Type B pancreatic cell (in vitro differentiated cells): ENCODE data around the gene ZNF672. TPM values are rescaled to one million over a fixed set of nuclear protein-coding genes. Genes with fewer than 3 reads are reported as not detected.
A peak's percentile ranks its signal among the peaks of the same experiment; 100 is the strongest.
"Not testable (repeated sequence)": the region's sequence is repeated elsewhere in the genome, so short reads cannot be mapped to it uniquely, and the experiment has no call there.

ENCODE experiments used
- DNase-seq: peaks from one replicate; pipeline ENCODE4 v3.0.0; 2021; ENCODE audit warnings: mixed read lengths; ENCODE audit not compliant: unreplicated experiment; ENCODE audit errors: extremely low spot score
- H3K27ac Mint-ChIP-seq: 2 replicates; pipeline ENCODE4 v1.8.0; 2021; ENCODE audit warnings: mild to moderate bottlenecking, mixed read lengths
- H3K27me3 Mint-ChIP-seq: 2 replicates; pipeline ENCODE4 v1.8.0; 2021; ENCODE audit warnings: mixed read lengths
- H3K36me3 Mint-ChIP-seq: 2 replicates; pipeline ENCODE4 v1.8.0; 2021; ENCODE audit warnings: mixed read lengths
- H3K4me1 Mint-ChIP-seq: one replicate; pipeline ENCODE4 v1.8.0; 2021; ENCODE audit warnings: mixed read lengths; ENCODE audit not compliant: unreplicated experiment
- H3K4me3 Mint-ChIP-seq: 2 replicates; pipeline ENCODE4 v1.8.0; 2021; ENCODE audit warnings: mild to moderate bottlenecking, mixed read lengths
- H3K9me3 Mint-ChIP-seq: 2 replicates; pipeline ENCODE4 v1.8.0; 2021; ENCODE audit warnings: mixed read lengths
- total RNA-seq: library from RNA; stranded (reverse); gene quantifications from 2 replicates; pipeline ENCODE4 v1.2.1, GENCODE V29; 2021; ENCODE audit warnings: low replicate concordance
- TF ChIP-seq, protein P1 (sequence below): fragments of 200-600 bp; sonication (generic); conservative IDR thresholded peaks from 2 replicates; pipeline ENCODE4 v1.5.0; 2021; ENCODE audit warnings: antibody characterized with exemption, mild to moderate bottlenecking

Gene ZNF672
- total RNA-seq, 1 donor from 2014 or later = 33.0 TPM

GRCh38 chr1:248828845-248829244, 9.2 kb upstream of the ZNF672 start:
- no peak for DNase-seq
- H3K4me3 Mint-ChIP-seq = peak overlapping the region; percentile 23
- peaks cover 20% of the 10 kb centered on the region for H3K4me1 Mint-ChIP-seq
- TF ChIP-seq, protein P1, sequence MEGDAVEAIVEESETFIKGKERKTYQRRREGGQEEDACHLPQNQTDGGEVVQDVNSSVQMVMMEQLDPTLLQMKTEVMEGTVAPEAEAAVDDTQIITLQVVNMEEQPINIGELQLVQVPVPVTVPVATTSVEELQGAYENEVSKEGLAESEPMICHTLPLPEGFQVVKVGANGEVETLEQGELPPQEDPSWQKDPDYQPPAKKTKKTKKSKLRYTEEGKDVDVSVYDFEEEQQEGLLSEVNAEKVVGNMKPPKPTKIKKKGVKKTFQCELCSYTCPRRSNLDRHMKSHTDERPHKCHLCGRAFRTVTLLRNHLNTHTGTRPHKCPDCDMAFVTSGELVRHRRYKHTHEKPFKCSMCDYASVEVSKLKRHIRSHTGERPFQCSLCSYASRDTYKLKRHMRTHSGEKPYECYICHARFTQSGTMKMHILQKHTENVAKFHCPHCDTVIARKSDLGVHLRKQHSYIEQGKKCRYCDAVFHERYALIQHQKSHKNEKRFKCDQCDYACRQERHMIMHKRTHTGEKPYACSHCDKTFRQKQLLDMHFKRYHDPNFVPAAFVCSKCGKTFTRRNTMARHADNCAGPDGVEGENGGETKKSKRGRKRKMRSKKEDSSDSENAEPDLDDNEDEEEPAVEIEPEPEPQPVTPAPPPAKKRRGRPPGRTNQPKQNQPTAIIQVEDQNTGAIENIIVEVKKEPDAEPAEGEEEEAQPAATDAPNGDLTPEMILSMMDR = no peak
- H3K36me3 Mint-ChIP-seq = peaks cover 7% of the 10 kb centered on the region
- H3K27me3 Mint-ChIP-seq = peaks cover 12% of the 10 kb centered on the region
- H3K27ac Mint-ChIP-seq = no peak overlapping the region
- H3K9me3 Mint-ChIP-seq = no peaks in the 10 kb centered on the region

DNA sequence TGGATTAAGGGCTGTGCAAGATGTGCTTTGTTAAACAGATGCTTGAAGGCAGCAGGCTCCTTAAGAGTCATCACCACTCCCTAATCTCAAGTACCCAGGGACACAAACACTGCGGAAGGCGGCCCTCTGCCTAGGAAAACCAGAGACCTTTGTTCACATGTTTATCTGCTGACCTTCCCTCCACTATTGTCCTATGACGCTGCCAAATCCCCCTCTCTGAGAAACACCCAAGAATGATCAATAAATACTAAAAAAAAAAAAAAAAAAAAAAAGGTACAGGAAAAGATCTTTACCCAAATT, 7.4 kb upstream of the ZNF672 start:
- not testable (repeated sequence) for H3K4me3 Mint-ChIP-seq, H3K9me3 Mint-ChIP-seq, DNase-seq, H3K36me3 Mint-ChIP-seq, H3K27ac Mint-ChIP-seq, H3K4me1 Mint-ChIP-seq
- peaks cover 13% of the 10 kb centered on the region for H3K27me3 Mint-ChIP-seq

- no peaks in the 10 kb centered on the region for H3K9me3 Mint-ChIP-seq
- H3K4me1 Mint-ChIP-seq = peaks cover 6% of the 10 kb centered on the region
- DNase-seq = no peak
- no peak overlapping the region for H3K27ac Mint-ChIP-seq
- H3K4me3 Mint-ChIP-seq = no peak overlapping the region
- TF ChIP-seq, protein P1 = no peak
- H3K27me3 Mint-ChIP-seq = peaks cover 13% of the 10 kb centered on the region
- no peaks in the 10 kb centered on the region for H3K36me3 Mint-ChIP-seq
Observed at GRCh38 chr1:248831842-248832241, 6.2 kb upstream of the ZNF672 start.

GRCh38 chr1:248834343-248834940, 3.6 kb upstream of the ZNF672 start:
- Mint-ChIP-seq H3K27ac (no peak overlapping the region), H3K27me3 (peaks cover 13% of the 10 kb centered on the region), H3K4me3 (no peak overlapping the region), H3K4me1 (peaks cover 3% of the 10 kb centered on the region), H3K9me3 (no peaks in the 10 kb centered on the region), H3K36me3 (no peaks in the 10 kb centered on the region)
- no peak for DNase-seq
- TF ChIP-seq, protein P1 = no peak

- no peak overlapping the region for H3K27ac Mint-ChIP-seq
- no peak overlapping the region for H3K4me3 Mint-ChIP-seq
- H3K27me3 Mint-ChIP-seq = peaks cover 7% of the 10 kb centered on the region
- TF ChIP-seq, protein P1 = no peak
- H3K9me3 Mint-ChIP-seq = no peaks in the 10 kb centered on the region
- no peak for DNase-seq
- no peaks in the 10 kb centered on the region for H3K36me3 Mint-ChIP-seq
- H3K4me1 Mint-ChIP-seq = peaks cover 20% of the 10 kb centered on the region
Observed at GRCh38 chr1:248837045-248837780, 811 bp upstream of the ZNF672 start.

DNA sequence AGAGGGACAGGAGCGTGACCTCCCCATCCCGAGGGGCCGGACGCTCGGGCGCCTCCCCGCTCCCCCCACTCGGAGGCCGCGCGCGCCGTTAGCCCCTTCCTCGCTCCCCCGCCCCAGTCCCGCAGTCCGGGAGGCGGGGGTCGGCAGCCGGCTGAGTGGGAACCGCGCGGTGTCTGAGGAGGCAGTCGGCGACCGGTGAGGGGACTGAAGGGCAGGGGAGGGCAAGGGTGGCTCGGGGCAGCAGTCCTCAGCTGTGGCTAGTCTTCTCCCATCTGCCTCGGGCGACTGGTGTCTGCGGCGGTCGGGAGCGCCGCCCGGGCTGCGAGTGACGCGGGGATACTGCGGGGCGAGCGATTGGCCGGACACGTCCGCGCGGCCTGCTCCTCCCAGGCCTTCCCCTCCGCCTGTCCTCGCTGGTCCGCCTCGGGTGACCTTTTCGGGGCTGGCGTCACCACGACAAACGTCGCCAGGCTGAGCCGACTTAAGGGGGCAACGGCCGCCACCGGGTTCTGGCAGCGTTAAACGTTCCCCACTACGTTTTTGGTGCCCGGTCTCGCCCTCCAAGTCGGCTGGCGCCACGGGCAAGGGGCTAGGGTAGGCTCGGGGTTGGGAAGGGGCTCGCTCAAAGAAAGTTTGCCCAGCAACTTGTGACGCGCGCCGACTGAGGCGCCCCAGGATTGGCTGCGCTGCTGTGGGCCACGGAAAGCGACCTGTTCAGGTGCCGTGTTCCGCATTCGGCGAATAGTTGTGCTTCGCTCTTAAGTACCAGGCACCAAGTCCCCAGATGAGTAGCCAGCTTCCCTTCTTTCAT, 538 bp downstream of the ZNF672 start:
- H3K9me3 Mint-ChIP-seq = no peaks in the 10 kb centered on the region
- H3K36me3 Mint-ChIP-seq = no peaks in the 10 kb centered on the region
- peaks cover 24% of the 10 kb centered on the region for H3K4me1 Mint-ChIP-seq
- H3K27ac Mint-ChIP-seq = no peak overlapping the region
- H3K27me3 Mint-ChIP-seq = peaks cover 3% of the 10 kb centered on the region
- DNase-seq = peak; percentile 91
- H3K4me3 Mint-ChIP-seq = no peak overlapping the region
- TF ChIP-seq, protein P1 = no peak
